ENCODE results near the gene PPP2R2B.
"Not testable (repeated sequence)": the region's sequence is repeated elsewhere in the genome, so short reads cannot be mapped to it uniquely, and the experiment has no call there.

The PPP2R2B gene

GRCh38 chr5:146751054-146751453 is 127.5 kb downstream of the PPP2R2B start:
- peaks cover 5% of the 10 kb centered on the region for H3K27me3 Mint-ChIP-seq (ENCODE audit: low read depth)
- DNase-seq (ENCODE audit: low spot score): no peak
- no peak overlapping the region for H3K4me3 Mint-ChIP-seq
- H3K27ac Mint-ChIP-seq: no peak overlapping the region
- peaks cover 20% of the 10 kb centered on the region for H3K9me3 Mint-ChIP-seq
- peaks cover 28% of the 10 kb centered on the region for H3K4me1 Mint-ChIP-seq (ENCODE audit: low read depth)
- peaks cover 11% of the 10 kb centered on the region for H3K36me3 Mint-ChIP-seq (ENCODE audit: low read depth)

GRCh38 chr5:146748533-146748932 is 130.0 kb downstream of the PPP2R2B start:
- H3K4me3 Mint-ChIP-seq: no peak overlapping the region
- peaks cover 20% of the 10 kb centered on the region for H3K9me3 Mint-ChIP-seq
- H3K36me3 Mint-ChIP-seq (ENCODE audit: low read depth): peaks cover 11% of the 10 kb centered on the region
- no peak overlapping the region for H3K27ac Mint-ChIP-seq
- no peaks in the 10 kb centered on the region for H3K27me3 Mint-ChIP-seq (ENCODE audit: low read depth)
- H3K4me1 Mint-ChIP-seq (ENCODE audit: low read depth): peaks cover 26% of the 10 kb centered on the region
- DNase-seq (ENCODE audit: low spot score): no peak

- Mint-ChIP-seq H3K4me3 (no peak overlapping the region), H3K27me3 (ENCODE audit: low read depth) (peaks cover 8% of the 10 kb centered on the region), H3K9me3 (peaks cover 13% of the 10 kb centered on the region), H3K36me3 (ENCODE audit: low read depth) (peaks cover 6% of the 10 kb centered on the region), H3K27ac (no peak overlapping the region), H3K4me1 (ENCODE audit: low read depth) (peaks cover under 1% of the 10 kb centered on the region)
- no peak for DNase-seq (ENCODE audit: low spot score)
Observed at GRCh38 chr5:146745931-146746577, 132.5 kb downstream of the PPP2R2B start.

GRCh38 chr5:146744068-146744745 is 134.3 kb downstream of the PPP2R2B start:
- Mint-ChIP-seq H3K27me3 (ENCODE audit: low read depth) (peaks cover 13% of the 10 kb centered on the region), H3K36me3 (ENCODE audit: low read depth) (peaks cover 2% of the 10 kb centered on the region), H3K9me3 (peaks cover 8% of the 10 kb centered on the region), H3K4me3 (no peak overlapping the region), H3K27ac (no peak overlapping the region), H3K4me1 (ENCODE audit: low read depth) (no peaks in the 10 kb centered on the region)
- DNase-seq (ENCODE audit: low spot score): no peak

GRCh38 chr5:146734936-146735577 is 143.5 kb downstream of the PPP2R2B start:
- DNase-seq (ENCODE audit: low spot score): no peak
- no peaks in the 10 kb centered on the region for H3K36me3 Mint-ChIP-seq (ENCODE audit: low read depth)
- peaks cover 4% of the 10 kb centered on the region for H3K27me3 Mint-ChIP-seq (ENCODE audit: low read depth)
- H3K4me1 Mint-ChIP-seq (ENCODE audit: low read depth): no peaks in the 10 kb centered on the region
- no peak overlapping the region for H3K27ac Mint-ChIP-seq
- H3K9me3 Mint-ChIP-seq: peaks cover 8% of the 10 kb centered on the region
- H3K4me3 Mint-ChIP-seq: no peak overlapping the region

- Mint-ChIP-seq H3K4me1 (ENCODE audit: low read depth) (no peaks in the 10 kb centered on the region), H3K4me3 (no peak overlapping the region), H3K9me3 (peaks cover 21% of the 10 kb centered on the region), H3K36me3 (ENCODE audit: low read depth) (no peaks in the 10 kb centered on the region), H3K27me3 (ENCODE audit: low read depth) (no peaks in the 10 kb centered on the region), H3K27ac (no peak overlapping the region)
- no peak for DNase-seq (ENCODE audit: low spot score)
Observed at GRCh38 chr5:146732962-146733361, 145.6 kb downstream of the PPP2R2B start.

GRCh38 chr5:146731909-146732659 is 146.5 kb downstream of the PPP2R2B start:
- H3K4me3 Mint-ChIP-seq: no peak overlapping the region
- H3K9me3 Mint-ChIP-seq: peaks cover 21% of the 10 kb centered on the region
- H3K36me3 Mint-ChIP-seq (ENCODE audit: low read depth): no peaks in the 10 kb centered on the region
- H3K27me3 Mint-ChIP-seq (ENCODE audit: low read depth): no peaks in the 10 kb centered on the region
- no peaks in the 10 kb centered on the region for H3K4me1 Mint-ChIP-seq (ENCODE audit: low read depth)
- no peak overlapping the region for H3K27ac Mint-ChIP-seq
- DNase-seq (ENCODE audit: low spot score): no peak

- H3K4me3 Mint-ChIP-seq; H3K4me1 Mint-ChIP-seq (ENCODE audit: low read depth); H3K27me3 Mint-ChIP-seq (ENCODE audit: low read depth); H3K36me3 Mint-ChIP-seq (ENCODE audit: low read depth); DNase-seq (ENCODE audit: low spot score); H3K27ac Mint-ChIP-seq: not testable (repeated sequence)
- H3K9me3 Mint-ChIP-seq: peaks cover 21% of the 10 kb centered on the region
Observed at GRCh38 chr5:146728746-146729145, 149.8 kb downstream of the PPP2R2B start.

- Mint-ChIP-seq H3K27ac (no peak overlapping the region), H3K36me3 (ENCODE audit: low read depth) (no peaks in the 10 kb centered on the region), H3K4me1 (ENCODE audit: low read depth) (no peaks in the 10 kb centered on the region), H3K4me3 (no peak overlapping the region), H3K9me3 (peaks cover 21% of the 10 kb centered on the region), H3K27me3 (ENCODE audit: low read depth) (peaks cover 2% of the 10 kb centered on the region)
- no peak for DNase-seq (ENCODE audit: low spot score)
Observed at GRCh38 chr5:146726891-146727290, 151.7 kb downstream of the PPP2R2B start.

- Mint-ChIP-seq H3K27ac (no peak overlapping the region), H3K9me3 (peaks cover 21% of the 10 kb centered on the region), H3K4me1 (ENCODE audit: low read depth) (no peaks in the 10 kb centered on the region), H3K27me3 (ENCODE audit: low read depth) (peaks cover 2% of the 10 kb centered on the region), H3K36me3 (ENCODE audit: low read depth) (no peaks in the 10 kb centered on the region), H3K4me3 (no peak overlapping the region)
- DNase-seq (ENCODE audit: low spot score): no peak
Observed at GRCh38 chr5:146726020-146726419, 152.5 kb downstream of the PPP2R2B start.

GRCh38 chr5:146725025-146725424 is 153.5 kb downstream of the PPP2R2B start:
- no peak overlapping the region for H3K4me3 Mint-ChIP-seq
- peaks cover 13% of the 10 kb centered on the region for H3K9me3 Mint-ChIP-seq
- no peaks in the 10 kb centered on the region for H3K4me1 Mint-ChIP-seq (ENCODE audit: low read depth)
- H3K27ac Mint-ChIP-seq: no peak overlapping the region
- no peak for DNase-seq (ENCODE audit: low spot score)
- peaks cover 2% of the 10 kb centered on the region for H3K27me3 Mint-ChIP-seq (ENCODE audit: low read depth)
- no peaks in the 10 kb centered on the region for H3K36me3 Mint-ChIP-seq (ENCODE audit: low read depth)

- Mint-ChIP-seq H3K36me3 (ENCODE audit: low read depth) (no peaks in the 10 kb centered on the region), H3K4me1 (ENCODE audit: low read depth) (no peaks in the 10 kb centered on the region), H3K4me3 (no peak overlapping the region), H3K27ac (no peak overlapping the region), H3K9me3 (no peaks in the 10 kb centered on the region), H3K27me3 (ENCODE audit: low read depth) (peaks cover 4% of the 10 kb centered on the region)
- no peak for DNase-seq (ENCODE audit: low spot score)
Observed at GRCh38 chr5:146722361-146722779, 156.2 kb downstream of the PPP2R2B start.

GRCh38 chr5:146721073-146721815 is 157.3 kb downstream of the PPP2R2B start:
- H3K36me3 Mint-ChIP-seq (ENCODE audit: low read depth): no peaks in the 10 kb centered on the region
- no peak overlapping the region for H3K4me3 Mint-ChIP-seq
- H3K27ac Mint-ChIP-seq: no peak overlapping the region
- DNase-seq (ENCODE audit: low spot score): no peak
- no peaks in the 10 kb centered on the region for H3K4me1 Mint-ChIP-seq (ENCODE audit: low read depth)
- peaks cover 8% of the 10 kb centered on the region for H3K27me3 Mint-ChIP-seq (ENCODE audit: low read depth)
- no peaks in the 10 kb centered on the region for H3K9me3 Mint-ChIP-seq

All from T-helper 2 cell treated with Interferon-gamma antibody and Interleukin-4, amounts not matched to agents 5 μg/mL and 100 μg/mL, for 36 hours (primary cell).